Mesenchymal stem cell (in vitro differentiated cells and primary cell): ENCODE measurements around the gene SNTG2.
A peak's percentile ranks its signal among the peaks of the same experiment; 100 is the strongest.

Experiments used
- DNase-seq: peaks from one replicate; pipeline ENCODE4 v3.0.0-alpha.2; 2013
- H2AFZ ChIP-seq: one replicate; pipeline ENCODE4 v1.6.1; 2013; ENCODE audit warnings: low read depth, mild to moderate bottlenecking, control low read depth, inconsistent platforms, low read length, moderate library complexity
- H2AK5ac ChIP-seq: 2 replicates; pipeline ENCODE4 v1.6.1; 2013; ENCODE audit warnings: low read length, moderate library complexity, mild to moderate bottlenecking, inconsistent platforms; ENCODE audit not compliant: severe bottlenecking
- H2BK120ac ChIP-seq: one replicate; pipeline ENCODE4 v1.6.1; 2013; ENCODE audit warnings: low read depth, mild to moderate bottlenecking, inconsistent platforms, low read length, moderate library complexity
- H2BK12ac ChIP-seq, 2 experiments: one replicate each; pipeline ENCODE4 v1.6.1; 2013; ENCODE audit warnings: inconsistent platforms in 2 of 2, low read length in 2 of 2, mild to moderate bottlenecking in 2 of 2, moderate library complexity in 2 of 2, control low read depth in 1 of 2
- H2BK15ac ChIP-seq: one replicate; pipeline ENCODE4 v1.6.1; 2013; ENCODE audit warnings: mild to moderate bottlenecking, low read depth, inconsistent platforms; ENCODE audit not compliant: poor library complexity, severe bottlenecking
- H2BK5ac ChIP-seq: 2 replicates; pipeline ENCODE4 v1.6.1; 2013; ENCODE audit warnings: low read depth, mild to moderate bottlenecking, low read length, control low read depth, inconsistent platforms; ENCODE audit not compliant: poor library complexity, severe bottlenecking
- H3K14ac ChIP-seq, 2 experiments: one replicate each; pipeline ENCODE4 v1.6.1; 2013; ENCODE audit warnings: inconsistent platforms in 2 of 2, low read length in 2 of 2, control low read depth in 1 of 2, mild to moderate bottlenecking in 1 of 2, moderate library complexity in 1 of 2
- H3K18ac ChIP-seq, 2 experiments: one replicate each; pipeline ENCODE4 v1.6.1; 2013; ENCODE audit warnings: inconsistent platforms in 2 of 2, low read length in 2 of 2, control low read depth in 1 of 2, low read depth in 1 of 2, mild to moderate bottlenecking in 1 of 2
- H3K23ac ChIP-seq, 2 experiments: one replicate each; pipeline ENCODE4 v1.6.1; 2013; ENCODE audit warnings: inconsistent platforms in 2 of 2, low read length in 2 of 2, mild to moderate bottlenecking in 2 of 2, moderate library complexity in 2 of 2, control low read depth in 1 of 2
- H3K27ac ChIP-seq: 2 replicates; pipeline ENCODE4 v1.5.1; 2013; ENCODE audit warnings: mild to moderate bottlenecking, moderate library complexity, low read length, control low read depth, inconsistent platforms; ENCODE audit not compliant: poor library complexity, severe bottlenecking
- H3K27me3 ChIP-seq, 2 experiments: 2 replicates each; pipeline versions ENCODE4 v1.6.1 to v1.7.0; 2013; ENCODE audit warnings: low read length in 2 of 2, mild to moderate bottlenecking in 2 of 2, moderate library complexity in 2 of 2, control low read depth in 1 of 2, inconsistent platforms in 1 of 2; ENCODE audit not compliant: control insufficient read depth in 1 of 2, insufficient read depth in 1 of 2
- H3K36me3 ChIP-seq, 2 experiments: 2 replicates each; pipeline versions ENCODE4 v1.6.1 to v1.7.0; 2013; ENCODE audit warnings: low read length in 2 of 2, control low read depth in 1 of 2, inconsistent platforms in 1 of 2, low read depth in 1 of 2, mild to moderate bottlenecking in 1 of 2; ENCODE audit not compliant: insufficient read depth in 2 of 2, control insufficient read depth in 1 of 2
- H3K4ac ChIP-seq, 2 experiments: one replicate each; pipeline ENCODE4 v1.6.1; 2013; ENCODE audit warnings: inconsistent platforms in 2 of 2, low read length in 2 of 2, mild to moderate bottlenecking in 2 of 2, moderate library complexity in 2 of 2, control low read depth in 1 of 2, low read depth in 1 of 2
- H3K4me1 ChIP-seq: 2 replicates; pipeline ENCODE4 v1.6.1; 2013; ENCODE audit warnings: low read depth, low read length, control low read depth; ENCODE audit not compliant: control insufficient read depth, insufficient read depth
- H3K4me2 ChIP-seq: 2 replicates; pipeline ENCODE4 v1.6.1; 2013; ENCODE audit warnings: low read length, mild to moderate bottlenecking, inconsistent platforms; ENCODE audit not compliant: poor library complexity, severe bottlenecking
- H3K4me3 ChIP-seq, 2 experiments: 2 replicates each; pipeline versions ENCODE4 v1.5.1 to v1.7.0; 2013; ENCODE audit warnings: low read length in 2 of 2, mild to moderate bottlenecking in 2 of 2, control low read depth in 1 of 2, low read depth in 1 of 2; ENCODE audit not compliant: insufficient read depth in 1 of 2
- H3K79me1 ChIP-seq: replicated peaks from 2 replicates; pipeline ENCODE4 v1.6.1; 2013; ENCODE audit warnings: mild to moderate bottlenecking, control low read depth, low read length, inconsistent platforms; ENCODE audit not compliant: poor library complexity, severe bottlenecking
- H3K9ac ChIP-seq: 2 replicates; pipeline ENCODE4 v1.7.0; 2013; ENCODE audit warnings: mild to moderate bottlenecking, low read length, moderate library complexity
- H3K9me3 ChIP-seq: 2 replicates; pipeline ENCODE4 v1.7.0; 2013; ENCODE audit warnings: mild to moderate bottlenecking, low read length; ENCODE audit not compliant: control insufficient read depth
- H4K8ac ChIP-seq: one replicate; pipeline ENCODE4 v1.6.1; 2013; ENCODE audit warnings: inconsistent platforms, mild to moderate bottlenecking, low read length, moderate library complexity
- H4K91ac ChIP-seq: one replicate; pipeline ENCODE4 v1.6.1; 2013; ENCODE audit warnings: mild to moderate bottlenecking, low read length, inconsistent platforms
- WGBS: methylation state at CpG from one replicate; pipeline ENCODE4 v1.1.7; 2013; ENCODE audit warnings: mixed read lengths; 5-methylcytosine and 5-hydroxymethylcytosine counted together

Gene SNTG2

DNA sequence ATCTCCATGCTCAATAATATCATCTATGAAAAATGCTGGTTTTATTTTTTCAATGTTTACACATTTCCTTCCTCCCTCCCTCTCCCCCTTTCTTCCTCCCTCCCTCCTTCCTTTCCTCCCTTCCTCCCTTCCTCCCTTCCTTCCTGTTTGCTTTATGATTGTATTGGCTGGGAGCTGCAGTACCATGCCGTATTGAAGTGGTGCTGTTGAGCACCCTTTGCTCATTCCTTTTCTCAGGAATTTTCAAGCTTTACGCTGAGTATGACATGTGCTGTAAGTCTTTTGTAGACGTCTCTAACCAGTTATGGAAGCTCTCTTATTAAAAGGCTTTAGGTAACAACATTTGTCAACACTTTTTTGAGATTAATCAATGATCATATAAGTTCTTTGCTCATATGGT lies 100.4 kb downstream of the SNTG2 start:
- Histone ChIP-seq H4K91ac (no peak overlapping the region), H3K27ac (peak overlapping the region; percentile 48), H2BK5ac (no peak overlapping the region), H3K4me2 (no peak overlapping the region), H3K23ac (no peak overlapping the region), H4K8ac (no peak overlapping the region), H3K27me3 (no peaks in the 10 kb centered on the region), H3K4ac (no peak overlapping the region), H2AK5ac (no peak overlapping the region), H3K4me3 (no peak overlapping the region), H3K9ac (no peak overlapping the region), H3K4me1 (peaks cover 16% of the 10 kb centered on the region), H2BK12ac (no peak overlapping the region), H3K79me1 (no peaks in the 10 kb centered on the region), H3K18ac (no peak overlapping the region), H2BK15ac (no peak overlapping the region), H3K14ac (no peak overlapping the region), H2AFZ (no peak overlapping the region), H3K36me3 (no peaks in the 10 kb centered on the region), H2BK120ac (no peak overlapping the region), H3K9me3 (no peaks in the 10 kb centered on the region)
- peak; percentile 1 for DNase-seq
- WGBS: no CpG with 5 or more reads among the region's 3 CpGs

DNA sequence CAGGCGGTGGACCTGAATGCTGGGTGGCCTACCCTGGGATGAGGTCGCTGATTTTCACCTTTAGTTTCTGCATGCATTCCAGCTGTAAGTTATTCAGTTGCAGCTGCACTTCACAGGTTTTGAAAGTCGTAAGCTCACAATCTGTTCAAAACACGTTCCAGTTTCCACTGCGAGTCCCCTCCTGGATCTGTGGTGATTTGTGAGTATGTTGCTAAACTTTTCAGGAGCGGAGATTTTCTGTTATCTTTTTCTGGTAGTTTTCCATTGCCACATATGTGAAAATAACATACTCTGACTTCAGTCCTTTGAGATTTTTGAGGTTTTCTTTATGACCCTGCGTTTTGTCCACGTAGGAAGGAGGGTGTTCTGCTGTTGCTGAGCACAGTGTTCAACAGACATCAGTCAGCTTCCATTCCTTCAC lies 102.1 kb downstream of the SNTG2 start:
- H2BK12ac ChIP-seq: no peak overlapping the region
- H4K91ac ChIP-seq: no peak overlapping the region
- H2BK120ac ChIP-seq: no peak overlapping the region
- peaks cover 18% of the 10 kb centered on the region for H3K4me1 ChIP-seq
- peak; percentile 61 for DNase-seq
- H3K4me3 ChIP-seq: peak overlapping the region in 1 of 2 experiments; percentile 45
- H2AK5ac ChIP-seq: no peak overlapping the region
- H2BK5ac ChIP-seq: peak overlapping the region; percentile 46
- H3K4ac ChIP-seq: no peak overlapping the region
- H4K8ac ChIP-seq: no peak overlapping the region
- H3K18ac ChIP-seq: no peak overlapping the region
- no peaks in the 10 kb centered on the region for H3K9me3 ChIP-seq
- H3K23ac ChIP-seq: no peak overlapping the region
- peak overlapping the region; percentile 37 for H3K4me2 ChIP-seq
- peak overlapping the region; percentile 89 for H3K27ac ChIP-seq
- H3K14ac ChIP-seq: no peak overlapping the region
- H2BK15ac ChIP-seq: no peak overlapping the region
- no peaks in the 10 kb centered on the region for H3K27me3 ChIP-seq
- 44% methylated on average over 7 of the region's 8 CpGs for WGBS
- peak overlapping the region; percentile 56 for H3K9ac ChIP-seq
- H2AFZ ChIP-seq: no peak overlapping the region
- H3K36me3 ChIP-seq: peaks cover 0 to 3% of the 10 kb centered on the region in 2 experiments
- H3K79me1 ChIP-seq: peaks cover 5% of the 10 kb centered on the region

DNA sequence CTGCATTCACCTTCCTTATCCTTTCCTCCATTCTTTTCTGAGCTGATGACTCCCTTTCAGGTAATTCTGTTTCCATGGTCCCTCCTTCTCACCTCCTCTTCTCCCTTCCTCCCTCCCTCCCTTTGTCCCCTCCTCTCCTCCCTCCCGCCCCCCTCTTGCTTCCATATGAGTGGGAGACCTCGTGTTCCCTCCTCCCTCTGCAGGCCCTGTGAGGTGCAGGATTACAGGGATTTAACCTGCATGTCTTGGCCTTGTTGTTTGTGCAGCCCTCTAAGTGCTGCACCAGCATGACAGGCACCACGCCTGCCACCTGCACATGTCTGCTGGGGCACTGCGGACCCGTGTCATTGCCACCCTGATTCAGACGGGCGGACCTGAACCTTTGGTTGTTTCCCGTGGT lies 103.1 kb downstream of the SNTG2 start:
- no peak overlapping the region for H2AFZ ChIP-seq
- no peak overlapping the region for H2BK12ac ChIP-seq
- peaks cover 18% of the 10 kb centered on the region for H3K4me1 ChIP-seq
- no peak overlapping the region for H2BK120ac ChIP-seq
- peak overlapping the region; percentile 7 for H2AK5ac ChIP-seq
- H2BK15ac ChIP-seq: no peak overlapping the region
- peaks cover 0 to 8% of the 10 kb centered on the region in 2 experiments for H3K36me3 ChIP-seq
- H4K8ac ChIP-seq: peak overlapping the region; percentile 19
- H3K4ac ChIP-seq: no peak overlapping the region
- H3K27me3 ChIP-seq: peaks cover 0 to 2% of the 10 kb centered on the region in 2 experiments
- peak overlapping the region; percentile 90 for H3K27ac ChIP-seq
- H2BK5ac ChIP-seq: no peak overlapping the region
- no peak overlapping the region for H3K18ac ChIP-seq
- no peak overlapping the region for H3K23ac ChIP-seq
- 62% methylated on average over 8 of the region's 8 CpGs for WGBS
- no peak overlapping the region for H4K91ac ChIP-seq
- H3K9ac ChIP-seq: no peak overlapping the region
- no peak overlapping the region for H3K14ac ChIP-seq
- no peak overlapping the region for H3K4me2 ChIP-seq
- peaks cover 10% of the 10 kb centered on the region for H3K79me1 ChIP-seq
- H3K4me3 ChIP-seq: no peak overlapping the region
- H3K9me3 ChIP-seq: no peaks in the 10 kb centered on the region
- DNase-seq: no peak

DNA sequence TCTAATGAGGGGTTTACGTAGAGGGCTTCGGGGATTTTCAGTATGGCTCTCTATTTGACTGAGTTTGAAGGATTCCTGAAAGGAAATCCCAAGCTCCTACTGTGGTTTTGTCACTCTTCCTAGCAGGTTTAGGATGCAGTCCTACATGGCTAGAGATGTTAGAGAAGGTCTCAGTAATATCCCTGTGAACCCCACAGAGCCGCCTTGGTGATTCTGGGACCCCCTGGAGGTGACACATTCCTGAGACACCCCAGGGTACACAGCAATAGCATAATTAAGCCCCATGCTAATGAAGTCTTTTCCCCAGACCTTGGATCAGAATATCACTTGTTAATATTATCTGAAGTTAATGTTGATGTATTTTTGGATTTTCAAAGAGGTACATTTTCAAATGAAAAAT lies 103.8 kb downstream of the SNTG2 start:
- Histone ChIP-seq H3K23ac (no peak overlapping the region), H3K27me3 (peaks cover 0 to 3% of the 10 kb centered on the region in 2 experiments), H3K18ac (no peak overlapping the region), H3K4me3 (no peak overlapping the region), H3K36me3 (peaks cover 0 to 8% of the 10 kb centered on the region in 2 experiments), H2BK120ac (no peak overlapping the region), H3K9ac (no peak overlapping the region), H2AK5ac (peak overlapping the region; percentile 51), H2BK15ac (no peak overlapping the region), H3K4me1 (peaks cover 18% of the 10 kb centered on the region), H4K91ac (no peak overlapping the region), H3K4me2 (peak overlapping the region; percentile 32), H2BK12ac (no peak overlapping the region), H4K8ac (no peak overlapping the region), H2AFZ (no peak overlapping the region), H3K4ac (no peak overlapping the region), H3K27ac (peak overlapping the region; percentile 90), H2BK5ac (no peak overlapping the region), H3K79me1 (peaks cover 10% of the 10 kb centered on the region), H3K14ac (no peak overlapping the region), H3K9me3 (no peaks in the 10 kb centered on the region)
- DNase-seq: no peak
- 79% methylated on average over 3 of the region's 3 CpGs for WGBS
